ENCODE results near the gene CDKN1C.

The CDKN1C gene

GRCh38 chr11:2917842-2918490 is 32.4 kb upstream of the CDKN1C start:
- no peak for FAIRE-seq

GRCh38 chr11:2916892-2917645 is 31.5 kb upstream of the CDKN1C start:
- no peak for DNase-seq (ENCODE audit: insufficient read length, low spot score)
- FAIRE-seq, result no peak
- TF ChIP-seq POLR2A (IDR thresholded peaks at IDR 0.05; ENCODE audit: low read depth, low read length), result no peak

More at GRCh38 chr11:2917842-2918490, 32.4 kb upstream of the CDKN1C start:
- TF ChIP-seq POLR2A (IDR thresholded peaks at IDR 0.05; ENCODE audit: low read depth, low read length), result no peak
- DNase-seq (ENCODE audit: insufficient read length, low spot score), result no peak

- DNase-seq (ENCODE audit: insufficient read length, low spot score), result no peak
- no peak for FAIRE-seq
- no peak for TF ChIP-seq POLR2A (IDR thresholded peaks at IDR 0.05; ENCODE audit: low read depth, low read length)
Measured at GRCh38 chr11:2916114-2916891, 30.7 kb upstream of the CDKN1C start.

GRCh38 chr11:2915473-2915872 is 29.9 kb upstream of the CDKN1C start:
- TF ChIP-seq POLR2A (IDR thresholded peaks at IDR 0.05; ENCODE audit: low read depth, low read length), result no peak
- no peak for DNase-seq (ENCODE audit: insufficient read length, low spot score)
- no peak for FAIRE-seq

- TF ChIP-seq POLR2A (IDR thresholded peaks at IDR 0.05; ENCODE audit: low read depth, low read length), result no peak
- no peak for FAIRE-seq
- DNase-seq (ENCODE audit: insufficient read length, low spot score), result no peak
Measured at GRCh38 chr11:2914455-2915195, 29.1 kb upstream of the CDKN1C start.

- DNase-seq (ENCODE audit: insufficient read length, low spot score) (no peak), FAIRE-seq (no peak)
- TF ChIP-seq POLR2A (IDR thresholded peaks at IDR 0.05; ENCODE audit: low read depth, low read length), result no peak
Measured at GRCh38 chr11:2913776-2914175, 28.2 kb upstream of the CDKN1C start.

- FAIRE-seq (no peak), DNase-seq (ENCODE audit: insufficient read length, low spot score) (peak; percentile 95)
- no peak for TF ChIP-seq POLR2A (IDR thresholded peaks at IDR 0.05; ENCODE audit: low read depth, low read length)
Measured at GRCh38 chr11:2913019-2913431, 27.4 kb upstream of the CDKN1C start.

GRCh38 chr11:2912498-2912897 is 26.9 kb upstream of the CDKN1C start:
- peak; percentile 62 for FAIRE-seq

GRCh38 chr11:2911785-2912391 is 26.3 kb upstream of the CDKN1C start:
- DNase-seq (ENCODE audit: insufficient read length, low spot score) (no peak), FAIRE-seq (no peak)
- TF ChIP-seq POLR2A (IDR thresholded peaks at IDR 0.05; ENCODE audit: low read depth, low read length), result no peak

More at GRCh38 chr11:2912498-2912897, 26.9 kb upstream of the CDKN1C start:
- peak; percentile 99 for DNase-seq (ENCODE audit: insufficient read length, low spot score)
- TF ChIP-seq POLR2A (IDR thresholded peaks at IDR 0.05; ENCODE audit: low read depth, low read length), result peak; percentile 50

- DNase-seq (ENCODE audit: insufficient read length, low spot score) (no peak), FAIRE-seq (no peak)
- no peak for TF ChIP-seq POLR2A (IDR thresholded peaks at IDR 0.05; ENCODE audit: low read depth, low read length)
Measured at GRCh38 chr11:2911088-2911784, 25.7 kb upstream of the CDKN1C start.

- DNase-seq (ENCODE audit: insufficient read length, low spot score), result no peak
- no peak for TF ChIP-seq POLR2A (IDR thresholded peaks at IDR 0.05; ENCODE audit: low read depth, low read length)
- FAIRE-seq, result no peak
Measured at GRCh38 chr11:2910401-2910955, 24.9 kb upstream of the CDKN1C start.

- TF ChIP-seq POLR2A (IDR thresholded peaks at IDR 0.05; ENCODE audit: low read depth, low read length), result no peak
- no peak for DNase-seq (ENCODE audit: insufficient read length, low spot score)
- FAIRE-seq, result no peak
Measured at GRCh38 chr11:2909133-2909902, 23.7 kb upstream of the CDKN1C start.

All from H54 (cell line).